ENCODE data around the gene ZNF827. TPM values are rescaled to one million over a fixed set of nuclear protein-coding genes. Genes with fewer than 3 reads are reported as not detected.

ZNF827 gene
- total and polyA plus RNA-seq, 2 of the 13 experiments (the other 11 are each of a cell fraction or from before 2014, with no cell fraction given), result 2.8 TPM

DNA sequence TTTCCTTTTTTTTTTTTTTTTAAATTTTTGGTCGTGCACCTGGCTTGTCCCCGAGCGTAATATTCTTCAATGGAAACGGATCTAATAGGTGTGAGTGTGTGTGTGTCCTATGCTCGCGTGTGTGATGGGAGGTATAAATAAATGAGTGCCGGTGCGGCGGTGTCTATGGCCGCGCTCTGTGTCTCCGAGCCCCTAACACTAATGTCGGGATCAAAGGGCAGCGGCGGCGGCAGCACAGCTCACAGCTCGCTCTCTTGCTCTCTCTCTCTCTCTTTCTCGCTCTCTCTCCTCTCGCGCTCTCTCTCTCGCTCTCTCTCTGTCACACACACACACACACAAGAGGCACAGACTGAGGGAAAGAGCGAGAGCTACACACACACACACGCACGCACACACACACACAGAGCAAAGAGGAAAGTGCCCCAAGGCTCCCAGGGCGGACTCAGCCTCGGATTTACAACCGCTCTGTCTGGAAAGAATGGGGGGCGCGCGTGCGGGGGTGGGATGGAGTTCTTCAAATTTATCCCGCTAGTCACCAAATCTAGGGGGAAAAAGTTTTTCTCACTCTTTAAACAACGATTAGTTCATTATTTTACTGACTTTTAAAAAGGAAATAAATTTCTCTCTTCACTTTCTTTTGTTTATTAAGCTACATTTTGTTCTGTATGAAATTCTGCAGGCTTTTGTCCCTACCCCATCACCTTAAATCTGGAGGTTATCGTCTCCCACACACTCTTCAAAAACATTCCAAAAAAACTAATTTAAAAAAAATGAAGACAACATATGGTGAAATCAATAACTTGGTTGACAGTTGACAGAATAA, at the start of gene ZNF827 (continued):
- TF ChIP-seq MIER3 (CRISPR knock-in tag; IDR thresholded peaks at IDR 0.05; ENCODE audit: borderline replicate concordance) (0 out of 2 replicates have a peak, but pooled peaks have one; percentile 14), NR2C2 (CRISPR knock-in tag; IDR thresholded peaks at IDR 0.05; ENCODE audit: borderline replicate concordance) (peak; percentile 74; the same call in 1 of the 2 replicates), ZNF33A (CRISPR knock-in tag; IDR thresholded peaks at IDR 0.05; ENCODE audit: borderline replicate concordance) (no peak), KDM6A (CRISPR knock-in tag; IDR thresholded peaks at IDR 0.05; ENCODE audit: low read depth) (no peak), ZNF234 (CRISPR knock-in tag; conservative IDR thresholded peaks at IDR 0.05) (no peak), ZNF543 (CRISPR knock-in tag; IDR thresholded peaks at IDR 0.05) (0 out of 2 replicates have a peak, but pooled peaks have one; percentile 38), ZNF672 (CRISPR knock-in tag; IDR thresholded peaks at IDR 0.05) (no peak), ZNF782 (CRISPR knock-in tag; IDR thresholded peaks at IDR 0.05; ENCODE audit: borderline replicate concordance) (0 out of 2 replicates have a peak, but pooled peaks have one; percentile 44), ZNF850 (CRISPR knock-in tag; conservative IDR thresholded peaks at IDR 0.05) (no peak), YEATS4 (CRISPR knock-in tag; IDR thresholded peaks at IDR 0.05; ENCODE audit: borderline replicate concordance) (0 out of 2 replicates have a peak, but pooled peaks have one; percentile 73), ZNF367 (CRISPR knock-in tag; IDR thresholded peaks at IDR 0.05; ENCODE audit: borderline replicate concordance) (no peak), ADNP (CRISPR knock-in tag; IDR thresholded peaks at IDR 0.05) (no peak), ZFY (CRISPR knock-in tag; IDR thresholded peaks at IDR 0.05) (peak; percentile 30; the same call in 1 of the 2 replicates), REPIN1 (CRISPR knock-in tag; IDR thresholded peaks at IDR 0.05; ENCODE audit: borderline replicate concordance, low read depth) (0 out of 2 replicates have a peak, but pooled peaks have one; percentile 43), TCF12 (IDR thresholded peaks at IDR 0.05) (no peak), TCF12 (CRISPR knock-in tag; IDR thresholded peaks at IDR 0.05) (no peak), ATM (IDR thresholded peaks at IDR 0.05; ENCODE audit: borderline replicate concordance) (no peak), ZNF781 (CRISPR knock-in tag; IDR thresholded peaks at IDR 0.05; ENCODE audit: borderline replicate concordance, not compliant biosample characterization) (no peak), ZNF790 (CRISPR knock-in tag; IDR thresholded peaks at IDR 0.05; ENCODE audit: borderline replicate concordance) (no peak), JARID2 (CRISPR knock-in tag; IDR thresholded peaks at IDR 0.05; ENCODE audit: insufficient replicate concordance) (no peak), ZFP90 (CRISPR knock-in tag; IDR thresholded peaks at IDR 0.05; ENCODE audit: borderline replicate concordance) (peak; percentile 51; the same call in 1 of the 2 replicates)
- TF ChIP-seq, protein P1, sequence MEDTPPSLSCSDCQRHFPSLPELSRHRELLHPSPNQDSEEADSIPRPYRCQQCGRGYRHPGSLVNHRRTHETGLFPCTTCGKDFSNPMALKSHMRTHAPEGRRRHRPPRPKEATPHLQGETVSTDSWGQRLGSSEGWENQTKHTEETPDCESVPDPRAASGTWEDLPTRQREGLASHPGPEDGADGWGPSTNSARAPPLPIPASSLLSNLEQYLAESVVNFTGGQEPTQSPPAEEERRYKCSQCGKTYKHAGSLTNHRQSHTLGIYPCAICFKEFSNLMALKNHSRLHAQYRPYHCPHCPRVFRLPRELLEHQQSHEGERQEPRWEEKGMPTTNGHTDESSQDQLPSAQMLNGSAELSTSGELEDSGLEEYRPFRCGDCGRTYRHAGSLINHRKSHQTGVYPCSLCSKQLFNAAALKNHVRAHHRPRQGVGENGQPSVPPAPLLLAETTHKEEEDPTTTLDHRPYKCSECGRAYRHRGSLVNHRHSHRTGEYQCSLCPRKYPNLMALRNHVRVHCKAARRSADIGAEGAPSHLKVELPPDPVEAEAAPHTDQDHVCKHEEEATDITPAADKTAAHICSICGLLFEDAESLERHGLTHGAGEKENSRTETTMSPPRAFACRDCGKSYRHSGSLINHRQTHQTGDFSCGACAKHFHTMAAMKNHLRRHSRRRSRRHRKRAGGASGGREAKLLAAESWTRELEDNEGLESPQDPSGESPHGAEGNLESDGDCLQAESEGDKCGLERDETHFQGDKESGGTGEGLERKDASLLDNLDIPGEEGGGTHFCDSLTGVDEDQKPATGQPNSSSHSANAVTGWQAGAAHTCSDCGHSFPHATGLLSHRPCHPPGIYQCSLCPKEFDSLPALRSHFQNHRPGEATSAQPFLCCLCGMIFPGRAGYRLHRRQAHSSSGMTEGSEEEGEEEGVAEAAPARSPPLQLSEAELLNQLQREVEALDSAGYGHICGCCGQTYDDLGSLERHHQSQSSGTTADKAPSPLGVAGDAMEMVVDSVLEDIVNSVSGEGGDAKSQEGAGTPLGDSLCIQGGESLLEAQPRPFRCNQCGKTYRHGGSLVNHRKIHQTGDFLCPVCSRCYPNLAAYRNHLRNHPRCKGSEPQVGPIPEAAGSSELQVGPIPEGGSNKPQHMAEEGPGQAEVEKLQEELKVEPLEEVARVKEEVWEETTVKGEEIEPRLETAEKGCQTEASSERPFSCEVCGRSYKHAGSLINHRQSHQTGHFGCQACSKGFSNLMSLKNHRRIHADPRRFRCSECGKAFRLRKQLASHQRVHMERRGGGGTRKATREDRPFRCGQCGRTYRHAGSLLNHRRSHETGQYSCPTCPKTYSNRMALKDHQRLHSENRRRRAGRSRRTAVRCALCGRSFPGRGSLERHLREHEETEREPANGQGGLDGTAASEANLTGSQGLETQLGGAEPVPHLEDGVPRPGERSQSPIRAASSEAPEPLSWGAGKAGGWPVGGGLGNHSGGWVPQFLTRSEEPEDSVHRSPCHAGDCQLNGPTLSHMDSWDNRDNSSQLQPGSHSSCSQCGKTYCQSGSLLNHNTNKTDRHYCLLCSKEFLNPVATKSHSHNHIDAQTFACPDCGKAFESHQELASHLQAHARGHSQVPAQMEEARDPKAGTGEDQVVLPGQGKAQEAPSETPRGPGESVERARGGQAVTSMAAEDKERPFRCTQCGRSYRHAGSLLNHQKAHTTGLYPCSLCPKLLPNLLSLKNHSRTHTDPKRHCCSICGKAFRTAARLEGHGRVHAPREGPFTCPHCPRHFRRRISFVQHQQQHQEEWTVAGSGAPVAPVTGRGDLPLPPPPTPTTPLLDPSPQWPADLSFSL (CRISPR knock-in tag; IDR thresholded peaks at IDR 0.05), result peak; percentile 97
- TF ChIP-seq, protein P2, sequence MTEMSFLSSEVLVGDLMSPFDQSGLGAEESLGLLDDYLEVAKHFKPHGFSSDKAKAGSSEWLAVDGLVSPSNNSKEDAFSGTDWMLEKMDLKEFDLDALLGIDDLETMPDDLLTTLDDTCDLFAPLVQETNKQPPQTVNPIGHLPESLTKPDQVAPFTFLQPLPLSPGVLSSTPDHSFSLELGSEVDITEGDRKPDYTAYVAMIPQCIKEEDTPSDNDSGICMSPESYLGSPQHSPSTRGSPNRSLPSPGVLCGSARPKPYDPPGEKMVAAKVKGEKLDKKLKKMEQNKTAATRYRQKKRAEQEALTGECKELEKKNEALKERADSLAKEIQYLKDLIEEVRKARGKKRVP (CRISPR knock-in tag; IDR thresholded peaks at IDR 0.05), result no peak

All from HepG2 (cell line).